H1 (cell line): ENCODE measurements around the gene ATP5PB. TPM values are rescaled to one million over a fixed set of nuclear protein-coding genes. Genes with fewer than 3 reads are reported as not detected.

Experiments used
- CTCF ChIA-PET: fragments of 300-600 bp; sonication (Branson Sonifier 250); formaldehyde crosslinking; loops from one replicate; lab custom pipeline; 2021; ENCODE audit not compliant: partially characterized antibody; lab: Charles Lee
- POLR2A ChIA-PET: fragments of 300-600 bp; sonication (Branson Sonifier 250); formaldehyde crosslinking; loops from one replicate; lab custom pipeline; 2021; ENCODE audit warnings: inconsistent platforms; ENCODE audit not compliant: partially characterized antibody; lab: Charles Lee
- DNase-seq, 2 experiments: peaks; one replicate each; pipeline versions ENCODE4 v3.0.0 to v3.0.0-alpha.2; 2010 to 2022; ENCODE audit warnings: low spot score in 2 of 2, low read depth in 1 of 2, mixed read lengths in 1 of 2
- FAIRE-seq: peaks from 2 replicates; lab custom pipeline; 2011; peaks lifted over from hg19 to GRCh38; lab: Jason Lieb, UNC
- H2AFZ ChIP-seq: 2 replicates; pipeline ENCODE4 v1.8.1; 2012; ENCODE audit warnings: low read length, inconsistent platforms
- H2AK5ac ChIP-seq: 2 replicates; pipeline ENCODE4 v1.6.1; 2013; ENCODE audit warnings: low read depth, low read length
- H2BK120ac ChIP-seq: replicated peaks from 2 replicates; pipeline ENCODE3; 2013; ENCODE audit warnings: low read depth, low read length, inconsistent platforms
- H2BK12ac ChIP-seq: 2 replicates; pipeline ENCODE4 v1.6.1; 2013; ENCODE audit warnings: low read depth, low read length
- H2BK15ac ChIP-seq: 2 replicates; pipeline ENCODE4 v1.6.1; 2013; ENCODE audit warnings: low read length
- H2BK20ac ChIP-seq: 2 replicates; pipeline ENCODE4 v1.6.1; 2013; ENCODE audit warnings: low read length
- H2BK5ac ChIP-seq: 2 replicates; pipeline ENCODE4 v1.6.1; 2013; ENCODE audit warnings: low read depth, low read length
- H3K14ac ChIP-seq: 2 replicates; pipeline ENCODE4 v1.6.1; 2013; ENCODE audit warnings: inconsistent platforms; ENCODE audit not compliant: insufficient read length
- H3K18ac ChIP-seq: 2 replicates; pipeline ENCODE4 v1.6.1; 2013; ENCODE audit warnings: low read length; ENCODE audit errors: extremely low read depth
- H3K23ac ChIP-seq: 2 replicates; pipeline ENCODE4 v1.6.1; 2013; ENCODE audit warnings: inconsistent platforms; ENCODE audit not compliant: insufficient read length
- H3K23me2 ChIP-seq: 2 replicates; pipeline ENCODE4 v1.6.1; 2013; ENCODE audit warnings: low read depth, low read length
- H3K27ac ChIP-seq: 2 replicates; pipeline ENCODE4 v1.6.1; 2011; ENCODE audit warnings: low read depth, low read length, inconsistent platforms
- H3K27me3 ChIP-seq, 4 experiments: replicated peaks in 1 of 4; 1 replicate in 1 of 4; 2 replicates in 3 of 4; pipeline versions ENCODE4 v1.6.1 to v1.8.1; 2011 to 2013; ENCODE audit warnings: low read length in 3 of 4, mild to moderate bottlenecking in 3 of 4, inconsistent platforms in 2 of 4, mixed read lengths in 2 of 4, moderate library complexity in 1 of 4; ENCODE audit not compliant: control insufficient read depth in 3 of 4, insufficient read depth in 3 of 4; ENCODE audit errors: extremely low read depth in 1 of 4
- H3K36me3 ChIP-seq, 4 experiments: 2 replicates each; pipeline versions ENCODE4 v1.6.1 to v1.8.1; 2011 to 2013; ENCODE audit warnings: mild to moderate bottlenecking in 4 of 4, low read length in 3 of 4, moderate library complexity in 2 of 4, control low read depth in 1 of 4, inconsistent platforms in 1 of 4; ENCODE audit not compliant: insufficient read depth in 4 of 4, control insufficient read depth in 2 of 4
- H3K4ac ChIP-seq: replicated peaks from 2 replicates; pipeline ENCODE3; 2013; ENCODE audit warnings: low read length, low read depth, mixed read lengths, inconsistent platforms; ENCODE audit not compliant: insufficient read length
- H3K4me1 ChIP-seq, 4 experiments: replicated peaks in 1 of 4; 1 replicate in 1 of 4; 2 replicates in 3 of 4; pipeline versions ENCODE4 v1.6.1 to v1.8.1; 2011 to 2013; ENCODE audit warnings: low read length in 3 of 4, inconsistent platforms in 2 of 4, mixed read lengths in 1 of 4; ENCODE audit not compliant: insufficient read depth in 4 of 4, control insufficient read depth in 3 of 4
- H3K4me2 ChIP-seq, 2 experiments: 2 replicates each; pipeline versions ENCODE4 v1.6.1 to v1.8.1; 2011 to 2013; ENCODE audit warnings: low read depth in 2 of 2, low read length in 2 of 2, control low read depth in 1 of 2, inconsistent platforms in 1 of 2, mild to moderate bottlenecking in 1 of 2; ENCODE audit not compliant: insufficient read depth in 1 of 2
- H3K4me3 ChIP-seq, 4 experiments: fragments of 200-600, 300-600 bp in 1 of 4; sonication (generic), shearing (Covaris generic), sonication (Bioruptor Twin) in 1 of 4; 2 replicates each; pipeline versions ENCODE4 v1.5.1 to v1.8.1; 2011 to 2016; ENCODE audit warnings: low read length in 4 of 4, low read depth in 3 of 4, control low read depth in 2 of 4, inconsistent platforms in 2 of 4, mild to moderate bottlenecking in 2 of 4, mixed read lengths in 1 of 4, moderate library complexity in 1 of 4; ENCODE audit not compliant: insufficient read depth in 2 of 4; ENCODE audit errors: extremely low read depth in 1 of 4
- H3K56ac ChIP-seq: replicated peaks from 2 replicates; pipeline ENCODE3; 2013; ENCODE audit warnings: low read depth, mild to moderate bottlenecking, mixed read lengths, low read length, inconsistent platforms; ENCODE audit not compliant: insufficient read length
- H3K79me1 ChIP-seq: 2 replicates; pipeline ENCODE4 v1.6.1; 2013; ENCODE audit warnings: low read depth, low read length, control low read depth
- H3K79me2 ChIP-seq, 2 experiments: 2 replicates each; pipeline versions ENCODE4 v1.6.1 to v1.8.1; 2012 to 2013; ENCODE audit warnings: low read length in 2 of 2, mild to moderate bottlenecking in 2 of 2, inconsistent platforms in 1 of 2; ENCODE audit not compliant: insufficient read depth in 2 of 2, control insufficient read depth in 1 of 2
- H3K9ac ChIP-seq, 4 experiments: replicated peaks in 1 of 4; 1 replicate in 1 of 4; 2 replicates in 3 of 4; pipeline versions ENCODE4 v1.6.1 to v1.8.1; 2011 to 2013; ENCODE audit warnings: low read depth in 3 of 4, low read length in 3 of 4, control low read depth in 2 of 4, mild to moderate bottlenecking in 2 of 4, moderate library complexity in 2 of 4, inconsistent platforms in 1 of 4; ENCODE audit errors: extremely low read depth in 1 of 4
- H3K9me3 ChIP-seq, 2 experiments: 2 replicates each; pipeline versions ENCODE4 v1.6.1 to v1.8.1; 2012 to 2013; ENCODE audit warnings: mild to moderate bottlenecking in 2 of 2, moderate library complexity in 2 of 2, control low read depth in 1 of 2, inconsistent platforms in 1 of 2, low read depth in 1 of 2, low read length in 1 of 2, mixed read lengths in 1 of 2; ENCODE audit not compliant: insufficient read depth in 2 of 2
- H4K20me1 ChIP-seq, 2 experiments: replicated peaks in 1 of 2; 2 replicates each; pipeline versions ENCODE3 to v1.8.1; 2011 to 2013; ENCODE audit warnings: inconsistent platforms in 2 of 2, low read length in 2 of 2, mild to moderate bottlenecking in 1 of 2; ENCODE audit not compliant: insufficient read depth in 2 of 2, control insufficient read depth in 1 of 2
- H4K5ac ChIP-seq: 2 replicates; pipeline ENCODE4 v1.6.1; 2013; ENCODE audit warnings: low read length, low read depth, mixed read lengths, inconsistent platforms; ENCODE audit not compliant: insufficient read length
- H4K8ac ChIP-seq: 2 replicates; pipeline ENCODE4 v1.8.0; 2013; ENCODE audit warnings: mild to moderate bottlenecking, moderate library complexity, low read length, inconsistent platforms; ENCODE audit not compliant: insufficient read depth; ENCODE audit errors: extremely low read depth
- H4K91ac ChIP-seq: replicated peaks from 2 replicates; pipeline ENCODE3; 2013; ENCODE audit warnings: low read length, mixed read lengths, inconsistent platforms; ENCODE audit not compliant: insufficient read length
- ATF3 ChIP-seq: IDR thresholded peaks from 2 replicates; pipeline ENCODE4 v1.6.1; 2011; ENCODE audit warnings: low read depth, mild to moderate bottlenecking, low read length; ENCODE audit not compliant: insufficient read depth
- BACH1 ChIP-seq: IDR thresholded peaks from 2 replicates; pipeline ENCODE4 v1.6.1; 2012; ENCODE audit warnings: low read length, improper control_type of control experiment
- BRCA1 ChIP-seq: IDR thresholded peaks from 2 replicates; pipeline ENCODE4 v1.6.1; 2012; ENCODE audit warnings: low read depth, low read length, improper control_type of control experiment
- GABPA ChIP-seq: IDR thresholded peaks from 2 replicates; pipeline ENCODE4 v1.6.1; 2011; ENCODE audit warnings: mild to moderate bottlenecking, low read length, moderate library complexity, borderline replicate concordance; ENCODE audit not compliant: insufficient read depth
- HDAC2 ChIP-seq, 2 experiments: fragments of 300-600 bp in 1 of 2; sonication (generic) in 1 of 2; IDR thresholded peaks; 2 replicates each; pipeline ENCODE4 v1.6.1; 2011 to 2012; ENCODE audit warnings: low read depth in 2 of 2, low read length in 2 of 2, mild to moderate bottlenecking in 2 of 2, moderate library complexity in 2 of 2, borderline replicate concordance in 1 of 2, inconsistent platforms in 1 of 2
- MAX ChIP-seq: IDR thresholded peaks from 2 replicates; pipeline ENCODE4 v1.6.1; 2012; ENCODE audit warnings: inconsistent platforms
- POLR2AphosphoS5 ChIP-seq: IDR thresholded peaks from 2 replicates; pipeline ENCODE4 v1.6.1; 2011; ENCODE audit warnings: low read depth, low read length
- RFX5 ChIP-seq: IDR thresholded peaks from 2 replicates; pipeline ENCODE4 v1.6.1; 2011; ENCODE audit warnings: low read depth, low read length, improper control_type of control experiment, borderline replicate concordance
- RXRA ChIP-seq: IDR thresholded peaks from 2 replicates; pipeline ENCODE4 v1.6.1; 2011; ENCODE audit warnings: low read depth, mild to moderate bottlenecking, low read length, moderate library complexity; ENCODE audit not compliant: insufficient read depth
- TAF7 ChIP-seq: optimal IDR thresholded peaks from 2 replicates; pipeline ENCODE3; 2011; ENCODE audit warnings: low read depth, mild to moderate bottlenecking, inconsistent platforms, low read length, moderate library complexity, borderline replicate concordance
- TEAD4 ChIP-seq: IDR thresholded peaks from 2 replicates; pipeline ENCODE4 v1.6.1; 2012; ENCODE audit warnings: low read depth, low read length, inconsistent platforms, mixed read lengths
- WGBS, 2 experiments: shearing (Covaris generic) in 1 of 2; methylation state at CpG; one replicate each; pipeline versions ENCODE4 v1.1.6 to v1.1.7; 2013 to 2015; ENCODE audit warnings: low lambda C conversion rate in 2 of 2, mixed read lengths in 2 of 2, inconsistent platforms in 1 of 2, low coverage in 1 of 2, missing lambda C conversion rate in 1 of 2; ENCODE audit not compliant: insufficient replicate concordance in 2 of 2, insufficient coverage in 1 of 2, insufficient read length in 1 of 2; ENCODE audit errors: extremely low coverage in 1 of 2, missing lambda C conversion rate in 1 of 2; 5-methylcytosine and 5-hydroxymethylcytosine counted together
- polyA plus RNA-seq, 7 experiments: library from polyadenylated mRNA; depleted of rRNA in 3 of 7; stranded (reverse) in 5 of 7; unstranded in 2 of 7; fragments of >200 nt in 5 of 7; fragments of 200-250 nt in 2 of 7; gene quantifications; 1 replicate in 5 of 7; 2 replicates in 1 of 7; 4 replicates in 1 of 7; pipeline versions ENCODE4 v1.2.1 to v1.2.3, GENCODE V29; 2011 to 2013; ENCODE audit warnings: missing spikeins in 2 of 7, mixed read lengths in 2 of 7
- total RNA-seq: library from RNA; stranded (reverse); fragmentation: NEBNext Ultra II Directional; extraction: Animal tissue kit (Norgen Biotek cat#: 25700); gene quantifications from 2 replicates; pipeline ENCODE4 v1.2.1, GENCODE V29; 2021

The ATP5PB gene
- total and polyA plus RNA-seq, 2 of the 8 experiments (the other 6 are each of a cell fraction or from before 2014, with no cell fraction given), result 232 to 262 TPM

- FAIRE-seq (no peak), DNase-seq (no peak)
- H3K4ac ChIP-seq, result no peak overlapping the region
- no peaks in the 10 kb centered on the region for H3K79me2 ChIP-seq
- H3K56ac ChIP-seq, result no peak overlapping the region
- ChIA-PET POLR2A (interaction anchor here (2.5 kb wide), 1 partner anchor 18 kb away, joined by 7 read pairs; no protein-coding TSS in a partner anchor), CTCF (interaction anchor here (3.1 kb wide), 1 partner anchor 15 kb away, joined by 15 read pairs; no protein-coding TSS in a partner anchor)
- H3K9ac ChIP-seq, result no peak overlapping the region
- H2BK20ac ChIP-seq, result no peak overlapping the region
- no peaks in the 10 kb centered on the region for H4K20me1 ChIP-seq
- 88% methylated on average over 3 of the region's 3 CpGs; no CpG with 5 or more reads in 1 of the 2 experiments for WGBS, 2 experiments
- H2BK12ac ChIP-seq, result no peak overlapping the region
- H2AK5ac ChIP-seq, result no peak overlapping the region
- no peak overlapping the region for H3K4me3 ChIP-seq
- H3K4me1 ChIP-seq, result no peaks in the 10 kb centered on the region
- H3K4me2 ChIP-seq, result no peak overlapping the region
- H4K8ac ChIP-seq, result no peak overlapping the region
- H4K91ac ChIP-seq, result no peak overlapping the region
- no peaks in the 10 kb centered on the region for H3K36me3 ChIP-seq
- no peak overlapping the region for H3K18ac ChIP-seq
- no peak overlapping the region for H3K23ac ChIP-seq
- no peak overlapping the region for H2BK15ac ChIP-seq
- no peak overlapping the region for H3K14ac ChIP-seq
- no peaks in the 10 kb centered on the region for H3K9me3 ChIP-seq
- H3K27me3 ChIP-seq, result no peaks in the 10 kb centered on the region
- no peak overlapping the region for H2BK5ac ChIP-seq
- no peaks in the 10 kb centered on the region for H3K23me2 ChIP-seq
- no peak overlapping the region for H4K5ac ChIP-seq
- H2BK120ac ChIP-seq, result no peak overlapping the region
- H3K79me1 ChIP-seq, result no peaks in the 10 kb centered on the region
- no peak overlapping the region for H3K27ac ChIP-seq
- no peak overlapping the region for H2AFZ ChIP-seq
- TF ChIP-seq BRCA1 (no peak), POLR2AphosphoS5 (no peak), ATF3 (no peak), HDAC2 (IDR thresholded peaks at IDR 0.05; ENCODE audit: borderline replicate concordance in 1 of 2, low read depth in 2 of 2, low read length in 2 of 2) (no peak), RFX5 (no peak), MAX (no peak), TEAD4 (no peak), BACH1 (no peak), RXRA (no peak), TAF7 (no peak), GABPA (no peak)
These were observed 33.8 kb upstream of the ATP5PB start for GRCh38 chr1:111415461-111415860.
